ENCODE results near the gene TYK2.

- TF ChIP-seq CTCF (IDR thresholded peaks at IDR 0.05) = no peak
- no peak for TF ChIP-seq POLR2AphosphoS5 (IDR thresholded peaks at IDR 0.05; ENCODE audit: low read depth, low read length)
- no peak for TF ChIP-seq REST (IDR thresholded peaks at IDR 0.05; ENCODE audit: insufficient read depth in 1 of 2, low read depth in 2 of 2, low read length in 1 of 2)
- no peak for TF ChIP-seq SIN3A (IDR thresholded peaks at IDR 0.05; ENCODE audit: borderline replicate concordance, insufficient read depth, low read depth, low read length)
- TF ChIP-seq TCF7L2 (IDR thresholded peaks at IDR 0.05; ENCODE audit: low read depth, low read length) = no peak
Observed at GRCh38 chr19:10422046-10422461, 41.7 kb upstream of the TYK2 start.
